HT1080 (cell line): ENCODE measurements around the gene BAAT. TPM values are rescaled to one million over a fixed set of nuclear protein-coding genes. Genes with fewer than 3 reads are reported as not detected.

Source experiments
- DNase-seq: peaks from one replicate; pipeline ENCODE4 v3.0.0-alpha.2; 2015; ENCODE audit warnings: low read depth
- total RNA-seq: library from RNA; depleted of rRNA; stranded (reverse); fragments of >200 nt; shearing (Covaris generic); gene quantifications from 2 replicates; pipeline ENCODE4 v1.2.3, GENCODE V29; 2014

The BAAT gene
- total RNA-seq, 1 experiment from 2014 or later = not detected

- DNase-seq = peak; percentile 2
Measured at GRCh38 chr9:101398930-101399642, 14.3 kb upstream of the BAAT start.

GRCh38 chr9:101398068-101398929 is 13.5 kb upstream of the BAAT start, which contains the start of the genes MRPL50 and ZNF189:
Gene MRPL50 (minus strand): TSS chr9:101398618. CDS start chr9:101398592, 26 bp downstream.
Gene ZNF189 (plus strand): TSS chr9:101398851. CDS start chr9:101399157, 306 bp downstream.
- peak; percentile 99 for DNase-seq

- no peak for DNase-seq
Measured at GRCh38 chr9:101397746-101398067, 12.9 kb upstream of the BAAT start.

- DNase-seq = no peak
Measured at GRCh38 chr9:101394687-101395086, 9.9 kb upstream of the BAAT start.

- DNase-seq = no peak
Measured at GRCh38 chr9:101393135-101393534, 8.3 kb upstream of the BAAT start.

GRCh38 chr9:101388507-101388993 is 3.7 kb upstream of the BAAT start:
- no peak for DNase-seq

GRCh38 chr9:101387871-101388506 is 3.2 kb upstream of the BAAT start:
- peak; percentile 20 for DNase-seq

- DNase-seq = no peak
Measured at GRCh38 chr9:101383361-101383760, 1.4 kb downstream of the BAAT start.

GRCh38 chr9:101381833-101382342 is 2.9 kb downstream of the BAAT start:
- no peak for DNase-seq

- DNase-seq = no peak
Measured at GRCh38 chr9:101381118-101381517, 3.7 kb downstream of the BAAT start.

GRCh38 chr9:101380295-101380694 is 4.5 kb downstream of the BAAT start:
- DNase-seq = no peak

GRCh38 chr9:101376111-101376848 is 8.5 kb downstream of the BAAT start:
- DNase-seq = peak; percentile 56

GRCh38 chr9:101375546-101375945 is 9.3 kb downstream of the BAAT start:
- no peak for DNase-seq

- no peak for DNase-seq
Measured at GRCh38 chr9:101372327-101373118, 12.3 kb downstream of the BAAT start.

- DNase-seq = no peak
Measured at GRCh38 chr9:101371813-101372212, 13.0 kb downstream of the BAAT start.

- no peak for DNase-seq
Measured at GRCh38 chr9:101369884-101370531, 14.8 kb downstream of the BAAT start.

- DNase-seq = peak; percentile 60
Measured at GRCh38 chr9:101369286-101369685, 15.5 kb downstream of the BAAT start.

GRCh38 chr9:101367323-101367722 is 17.5 kb downstream of the BAAT start:
- DNase-seq = no peak

GRCh38 chr9:101366038-101366756 is 18.6 kb downstream of the BAAT start:
- DNase-seq = no peak
